LNCAP (cell line): ENCODE data around the gene CCDC34.

ENCODE experiments used
- CTCF ChIP-seq: fragments of 450-650 bp; IDR thresholded peaks from 2 replicates; pipeline ENCODE4 v1.5.1; 2017; ENCODE audit warnings: mild to moderate bottlenecking

The CCDC34 gene

GRCh38 chr11:27371489-27371888 lies 8.5 kb upstream of the CCDC34 start:
- no peak for TF ChIP-seq CTCF

- no peak for TF ChIP-seq CTCF
Measured at GRCh38 chr11:27370374-27370773, 7.4 kb upstream of the CCDC34 start.

- no peak for TF ChIP-seq CTCF
Measured at GRCh38 chr11:27367881-27368280, 4.9 kb upstream of the CCDC34 start.

GRCh38 chr11:27363576-27364117 lies 632 bp upstream of the CCDC34 start:
- no peak for TF ChIP-seq CTCF

- TF ChIP-seq CTCF: no peak
Measured at GRCh38 chr11:27361649-27362431, 1.2 kb downstream of the CCDC34 start.

- TF ChIP-seq CTCF: no peak
Measured at GRCh38 chr11:27358296-27358695, 4.7 kb downstream of the CCDC34 start.

- TF ChIP-seq CTCF: no peak
Measured at GRCh38 chr11:27357250-27357649, 5.8 kb downstream of the CCDC34 start.
